Ascending aorta (tissue), 2 donors: Measurements from ENCODE around the gene NCOA7. TPM values are rescaled to one million over a fixed set of nuclear protein-coding genes. Genes with fewer than 3 reads are reported as not detected.
"Not testable (repeated sequence)": the region's sequence is repeated elsewhere in the genome, so short reads cannot be mapped to it uniquely, and the experiment has no call there.

Experiments
- DNase-seq, 2 donors: peaks; one replicate each; pipeline ENCODE4 v3.0.0-alpha.2; 2019; ENCODE audit warnings: low spot score in 2 of 2
- H3K27ac ChIP-seq, 2 donors: fragments of 200-600 bp; sonication (generic); one replicate each; pipeline ENCODE4 v1.5.1; 2016 to 2017; ENCODE audit warnings: mild to moderate bottlenecking in 1 of 2
- H3K27me3 ChIP-seq: fragments of 200-600 bp; sonication (generic); one replicate; pipeline ENCODE4 v1.5.1; 2017
- H3K36me3 ChIP-seq, 2 donors: fragments of 200-600 bp; sonication (generic); one replicate each; pipeline ENCODE4 v1.5.1; 2016
- H3K4me1 ChIP-seq, 2 donors: fragments of 200-600 bp; sonication (generic); one replicate each; pipeline ENCODE4 v1.5.1; 2016 to 2017; ENCODE audit warnings: mild to moderate bottlenecking in 1 of 2
- H3K4me3 ChIP-seq, 2 donors: fragments of 200-600 bp; sonication (generic); one replicate each; pipeline ENCODE4 v1.5.1; 2016 to 2017; ENCODE audit warnings: mild to moderate bottlenecking in 1 of 2
- H3K9me3 ChIP-seq, 2 donors: fragments of 200-600 bp; sonication (generic); one replicate each; pipeline ENCODE4 v1.5.1; 2016
- CTCF ChIP-seq, 3 experiments: fragments of 200-600 bp in 2 of 3; fragments of 450-650 bp in 1 of 3; sonication (generic) in 2 of 3; IDR thresholded peaks; one replicate each; pipeline ENCODE4 v1.5.1; 2016 to 2019; ENCODE audit warnings: antibody characterized with exemption in 3 of 3, mild to moderate bottlenecking in 1 of 3, moderate library complexity in 1 of 3
- intact Hi-C: fragments of 100-400 bp; cut with DNase I; formaldehyde crosslinking; loops from one replicate; pipeline ENCODE4 v1.15.1; 2023
- total RNA-seq: library from RNA; depleted of rRNA; stranded (reverse); fragments of >200 nt; gene quantifications from one replicate; pipeline ENCODE4 v1.1.0, GENCODE V29; 2016

Gene NCOA7
- total RNA-seq, 1 donor from 2014 or later, result 37.4 TPM

GRCh38 chr6:125950293-125950692 is 159.5 kb downstream of the NCOA7 start:
- no peak for DNase-seq
- Histone ChIP-seq H3K27me3 (no peaks in the 10 kb centered on the region), H3K36me3 (no peaks in the 10 kb centered on the region), H3K27ac (no peak overlapping the region), H3K9me3 (no peaks in the 10 kb centered on the region), H3K4me1 (peaks cover 0 to 9% of the 10 kb centered on the region in 2 donors), H3K4me3 (no peak overlapping the region)
- intact Hi-C loops, result loop anchor here (10.0 kb wide), 1 partner anchor 505 kb away; no protein-coding TSS in a partner anchor
- no peak for TF ChIP-seq CTCF (IDR thresholded peaks at IDR 0.05)

- DNase-seq, result not testable (repeated sequence)
These were observed 160.0 kb downstream of the NCOA7 start for GRCh38 chr6:125950716-125951115.

GRCh38 chr6:125951323-125951722 is 160.6 kb downstream of the NCOA7 start:
- intact Hi-C loops, result loop anchor here (10.0 kb wide), 1 partner anchor 507 kb away; no protein-coding TSS in a partner anchor
- H3K36me3 ChIP-seq, result no peaks in the 10 kb centered on the region
- no peaks in the 10 kb centered on the region for H3K27me3 ChIP-seq
- H3K9me3 ChIP-seq, result no peaks in the 10 kb centered on the region
- H3K27ac ChIP-seq, result no peak overlapping the region
- no peak for TF ChIP-seq CTCF (IDR thresholded peaks at IDR 0.05)
- H3K4me1 ChIP-seq, result peaks cover 0 to 2% of the 10 kb centered on the region in 2 donors
- no peak for DNase-seq
- H3K4me3 ChIP-seq, result no peak overlapping the region

More at GRCh38 chr6:125950716-125951115, 160.0 kb downstream of the NCOA7 start:
- not testable (repeated sequence) for H3K27ac ChIP-seq, H3K4me3 ChIP-seq, H3K27me3 ChIP-seq, H3K36me3 ChIP-seq, H3K9me3 ChIP-seq, H3K4me1 ChIP-seq
- intact Hi-C loops, result loop anchor here (10.0 kb wide), 1 partner anchor 506 kb away; no protein-coding TSS in a partner anchor

- intact Hi-C loops, result loop anchor here (10.0 kb wide), 1 partner anchor 508 kb away; no protein-coding TSS in a partner anchor
- H3K9me3 ChIP-seq, result no peaks in the 10 kb centered on the region
- no peak overlapping the region for H3K4me3 ChIP-seq
- H3K27me3 ChIP-seq, result no peaks in the 10 kb centered on the region
- no peak for DNase-seq
- H3K27ac ChIP-seq, result no peak overlapping the region
- H3K36me3 ChIP-seq, result no peaks in the 10 kb centered on the region
- peaks cover 0 to under 1% of the 10 kb centered on the region in 2 donors for H3K4me1 ChIP-seq
- peak in 1 of 3 experiments; percentile 9 for TF ChIP-seq CTCF (IDR thresholded peaks at IDR 0.05)
These were observed 162.2 kb downstream of the NCOA7 start for GRCh38 chr6:125952764-125953501.

GRCh38 chr6:125953502-125953875 is 162.7 kb downstream of the NCOA7 start:
- intact Hi-C loops, result loop anchor here (10.0 kb wide), 1 partner anchor 509 kb away; no protein-coding TSS in a partner anchor
- DNase-seq, result no peak
- no peaks in the 10 kb centered on the region for H3K27me3 ChIP-seq
- peaks cover 0 to 2% of the 10 kb centered on the region in 2 donors for H3K4me1 ChIP-seq
- H3K36me3 ChIP-seq, result no peaks in the 10 kb centered on the region
- no peaks in the 10 kb centered on the region for H3K9me3 ChIP-seq
- no peak for TF ChIP-seq CTCF (IDR thresholded peaks at IDR 0.05)
- H3K27ac ChIP-seq, result no peak overlapping the region
- no peak overlapping the region for H3K4me3 ChIP-seq

- Histone ChIP-seq H3K9me3 (no peaks in the 10 kb centered on the region), H3K4me1 (peaks cover 0 to 10% of the 10 kb centered on the region in 2 donors), H3K27ac (no peak overlapping the region), H3K27me3 (no peaks in the 10 kb centered on the region), H3K4me3 (no peak overlapping the region), H3K36me3 (no peaks in the 10 kb centered on the region)
- intact Hi-C loops, result loop anchor here (10.0 kb wide), 1 partner anchor 510 kb away; no protein-coding TSS in a partner anchor
- no peak for DNase-seq
- TF ChIP-seq CTCF (IDR thresholded peaks at IDR 0.05), result no peak
These were observed 164.1 kb downstream of the NCOA7 start for GRCh38 chr6:125954735-125955339.
